ENCODE data around the gene ITGA6. TPM values are rescaled to one million over a fixed set of nuclear protein-coding genes. Genes with fewer than 3 reads are reported as not detected.
"Not testable (repeated sequence)": the region's sequence is repeated elsewhere in the genome, so short reads cannot be mapped to it uniquely, and the experiment has no call there.

Gene ITGA6
- total RNA-seq, 2 experiments from 2014 or later, result 5.2 to 5.7 TPM

- CTCF ChIA-PET, POLR2A ChIA-PET: not testable (repeated sequence)
Observed at GRCh38 chr2:172537851-172538250, 110.5 kb downstream of the ITGA6 start.

- ChIA-PET POLR2A (no interaction called here), CTCF (interaction anchor here (0.7 kb wide), 1 partner anchor 787 kb away, joined by 3 read pairs; no protein-coding TSS in a partner anchor)
Observed at GRCh38 chr2:172539767-172540166, 112.4 kb downstream of the ITGA6 start.

- ChIA-PET CTCF (interaction anchor here (0.7 kb wide), 1 partner anchor 788 kb away, joined by 3 read pairs; no protein-coding TSS in a partner anchor), POLR2A (no interaction called here)
Observed at GRCh38 chr2:172540421-172540820, 113.0 kb downstream of the ITGA6 start.

GRCh38 chr2:172545408-172546075 is 118.2 kb downstream of the ITGA6 start:
- ChIA-PET CTCF (no interaction called here), POLR2A (no interaction called here)

GRCh38 chr2:172549131-172549530 is 121.7 kb downstream of the ITGA6 start:
- ChIA-PET CTCF (no interaction called here), POLR2A (no interaction called here)

GRCh38 chr2:172549802-172550201 is 122.4 kb downstream of the ITGA6 start:
- CTCF ChIA-PET, POLR2A ChIA-PET: not testable (repeated sequence)

GRCh38 chr2:172550419-172550818 is 123.0 kb downstream of the ITGA6 start:
- POLR2A ChIA-PET, result no interaction called here
- CTCF ChIA-PET, result no interaction called here

GRCh38 chr2:172551271-172551670 is 123.9 kb downstream of the ITGA6 start:
- POLR2A ChIA-PET, result no interaction called here
- CTCF ChIA-PET, result no interaction called here

- POLR2A ChIA-PET, result no interaction called here
- CTCF ChIA-PET, result no interaction called here
Observed at GRCh38 chr2:172552547-172553291, 125.3 kb downstream of the ITGA6 start.

GRCh38 chr2:172554352-172555271 is 127.2 kb downstream of the ITGA6 start:
- ChIA-PET POLR2A (no interaction called here), CTCF (interaction anchor here (0.9 kb wide), 1 partner anchor 93 kb away, joined by 3 read pairs; no protein-coding TSS in a partner anchor)

- ChIA-PET CTCF (no interaction called here), POLR2A (no interaction called here)
Observed at GRCh38 chr2:172555272-172555521, 127.8 kb downstream of the ITGA6 start.

Other genes with a start within 250 kb of the ITGA6 start
- gene PDK1, start 128.5 kb downstream of the ITGA6 start, total RNA-seq, result 10 to 100 TPM; 33.9 to 35.1 TPM

Data from activated CD8-positive, alpha-beta memory T cell treated with anti-CD3 and anti-CD28 coated beads for 36 hours (primary cell).